NCI-H2171 (cell line): ENCODE measurements around the gene SOCS3.
"Not testable (repeated sequence)": the region's sequence is repeated elsewhere in the genome, so short reads cannot be mapped to it uniquely, and the experiment has no call there.

Experiments used
- DNase-seq: peaks from one replicate; lab custom pipeline; 2025; lab: John Stamatoyannopoulos, UW

The SOCS3 gene

DNA sequence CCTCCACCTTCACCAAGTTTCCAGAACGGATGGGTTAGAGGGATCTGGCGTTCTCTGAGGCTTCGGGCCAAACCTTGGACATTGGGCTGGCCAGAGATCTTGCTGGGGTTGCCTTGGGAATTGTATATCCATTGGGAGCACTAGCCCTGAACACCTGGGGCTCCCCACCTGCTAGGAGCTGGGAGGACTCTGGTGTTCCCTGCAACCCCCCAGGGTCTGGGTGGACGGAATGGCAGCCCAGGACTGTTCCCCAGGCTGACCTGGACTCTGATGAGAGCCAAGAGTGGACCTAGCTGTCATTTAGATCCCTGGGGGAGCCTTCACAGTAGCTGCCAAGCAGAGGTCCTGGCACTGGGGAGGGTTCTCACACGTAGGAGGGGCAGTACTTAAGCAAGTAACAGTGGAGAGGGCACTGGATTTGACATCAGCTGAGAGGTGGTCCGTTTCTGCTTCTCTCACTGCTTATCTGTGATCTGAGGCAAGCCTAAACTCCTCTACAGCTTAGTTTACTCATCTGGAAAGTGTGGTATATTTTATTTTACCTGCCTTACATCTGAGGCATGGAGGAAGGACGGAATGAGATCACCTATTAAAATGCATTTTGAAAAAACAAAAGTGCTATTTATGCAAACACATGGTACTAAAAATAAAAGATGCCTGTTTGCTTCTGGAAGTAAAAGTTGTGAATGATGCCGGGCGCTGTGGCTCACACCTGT is 11.7 kb downstream of the SOCS3 start:
- no peak for DNase-seq

DNA sequence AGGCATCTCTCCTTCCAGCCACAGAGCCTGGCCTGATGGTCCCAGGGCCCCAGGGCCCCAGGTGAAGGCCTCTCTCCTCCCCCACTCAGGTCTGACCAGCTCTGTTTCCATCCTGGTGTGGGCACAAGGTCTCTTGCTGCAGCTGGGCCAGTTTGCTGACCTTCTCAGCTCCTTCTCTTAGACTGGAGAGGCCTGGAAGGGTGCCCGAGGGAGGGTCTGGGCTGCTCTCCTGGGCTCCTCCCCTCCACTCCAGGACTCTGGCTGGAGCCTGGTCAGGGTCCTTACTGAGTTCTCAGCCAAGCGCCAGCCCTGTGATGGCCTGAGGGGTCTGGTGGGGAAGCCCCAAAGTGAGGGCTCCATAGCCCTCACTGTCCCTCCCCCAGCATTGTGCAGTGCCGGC is 12.4 kb downstream of the SOCS3 start:
- no peak for DNase-seq

DNA sequence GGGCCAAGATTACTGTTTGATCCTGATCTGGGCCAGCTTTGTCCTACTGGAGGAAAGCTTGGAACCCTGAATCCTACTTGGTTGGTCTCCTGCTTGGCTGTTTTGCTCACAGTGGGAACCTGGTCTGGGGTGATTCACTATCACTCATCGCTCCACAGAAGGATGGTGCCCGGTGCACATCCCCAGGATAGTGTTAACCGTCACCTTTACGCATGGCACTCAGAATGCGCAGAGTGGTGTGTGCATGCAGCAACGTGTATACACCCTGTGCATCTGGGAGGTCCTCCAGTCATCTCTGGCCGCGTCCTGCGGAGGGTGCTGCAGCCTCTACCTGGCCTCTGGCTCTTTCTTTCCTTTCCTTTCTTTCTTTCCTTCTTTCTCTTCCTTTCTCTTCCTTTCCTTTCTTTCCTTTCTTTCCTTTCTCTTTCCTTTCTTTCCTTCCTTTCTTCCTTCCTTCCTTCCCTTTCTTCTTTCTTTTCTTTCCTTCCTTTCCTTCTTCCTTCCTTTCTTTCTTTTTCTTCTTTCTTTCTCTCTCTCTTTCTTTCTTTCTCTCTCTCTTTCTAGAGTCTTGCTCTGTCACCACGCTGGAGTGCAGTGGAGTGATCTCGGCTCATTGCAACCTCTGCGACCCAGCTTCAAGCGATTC is 13.1 kb downstream of the SOCS3 start:
- DNase-seq, result no peak

DNA sequence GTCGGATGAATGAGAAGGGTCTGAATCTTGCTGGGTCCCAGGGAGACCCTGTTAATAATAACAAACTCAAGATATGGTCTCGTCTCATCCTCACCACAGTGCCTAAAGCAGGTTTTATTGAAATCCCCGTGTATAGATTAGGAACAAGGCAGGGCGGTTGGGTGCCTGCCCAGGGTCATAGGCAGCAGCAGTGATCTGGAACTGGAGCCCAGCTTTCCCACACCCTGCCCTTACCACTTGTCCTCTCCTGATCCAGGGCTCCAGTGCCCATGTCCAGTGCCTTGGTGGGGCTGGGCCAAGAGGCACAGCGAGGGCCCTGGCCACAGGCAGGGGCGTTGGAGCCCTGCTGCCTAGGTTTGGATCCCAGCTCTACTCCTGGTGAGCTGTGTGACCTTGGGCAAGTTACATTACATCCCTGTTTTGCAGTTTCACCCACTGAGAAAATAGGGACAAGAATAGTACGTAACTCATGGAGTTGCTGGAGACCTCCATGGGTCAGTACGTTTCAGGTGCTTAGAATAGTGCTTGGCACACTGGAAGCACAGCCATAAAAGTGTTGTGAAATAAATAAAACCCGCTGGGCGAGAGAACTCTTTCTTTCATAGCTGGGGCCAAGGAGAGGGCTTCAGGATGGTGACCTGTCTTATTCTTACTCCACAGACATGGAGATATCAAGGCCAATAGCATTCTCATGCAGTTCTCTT is 13.9 kb downstream of the SOCS3 start:
- DNase-seq, result no peak

DNA sequence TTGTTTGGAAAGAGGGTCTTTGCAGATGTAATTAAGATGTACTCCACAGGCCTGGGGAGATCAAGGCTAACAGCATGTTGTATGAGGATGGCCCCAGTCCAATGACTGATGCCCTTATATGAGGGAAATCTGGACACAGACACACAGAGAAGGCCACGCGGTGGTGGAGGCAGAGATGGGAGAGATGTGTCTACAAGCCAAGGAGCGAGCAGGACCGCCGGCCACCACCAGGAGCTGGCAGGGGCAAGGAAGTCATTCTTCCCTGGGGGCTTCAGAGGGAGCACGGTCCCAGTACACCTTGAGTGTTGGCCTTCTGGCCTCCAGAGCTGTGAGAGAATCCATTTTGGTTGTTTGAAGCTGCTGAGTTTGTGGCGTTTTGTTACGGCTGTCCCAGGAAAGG is 14.7 kb downstream of the SOCS3 start:
- no peak for DNase-seq

DNA sequence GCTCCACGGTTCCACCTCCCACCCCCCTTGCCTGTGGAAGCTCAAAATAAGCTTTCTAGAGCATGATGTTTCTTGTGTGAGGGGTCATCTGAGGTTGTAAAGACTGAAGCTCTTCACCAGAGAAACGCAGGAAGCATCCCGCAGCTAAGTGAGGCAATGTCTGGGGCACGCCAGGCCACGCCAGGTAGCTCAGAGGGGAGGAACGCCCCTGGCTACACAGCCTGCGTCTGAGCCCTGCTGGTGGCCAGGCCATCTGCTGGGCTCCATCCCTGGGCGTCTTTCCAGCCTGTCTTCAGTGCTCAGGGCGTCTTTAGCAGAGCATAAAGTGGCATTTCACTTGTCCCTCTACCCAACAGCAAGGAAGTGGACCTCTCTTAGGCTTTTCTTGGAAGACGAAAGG is 15.2 kb downstream of the SOCS3 start:
- no peak for DNase-seq

DNA sequence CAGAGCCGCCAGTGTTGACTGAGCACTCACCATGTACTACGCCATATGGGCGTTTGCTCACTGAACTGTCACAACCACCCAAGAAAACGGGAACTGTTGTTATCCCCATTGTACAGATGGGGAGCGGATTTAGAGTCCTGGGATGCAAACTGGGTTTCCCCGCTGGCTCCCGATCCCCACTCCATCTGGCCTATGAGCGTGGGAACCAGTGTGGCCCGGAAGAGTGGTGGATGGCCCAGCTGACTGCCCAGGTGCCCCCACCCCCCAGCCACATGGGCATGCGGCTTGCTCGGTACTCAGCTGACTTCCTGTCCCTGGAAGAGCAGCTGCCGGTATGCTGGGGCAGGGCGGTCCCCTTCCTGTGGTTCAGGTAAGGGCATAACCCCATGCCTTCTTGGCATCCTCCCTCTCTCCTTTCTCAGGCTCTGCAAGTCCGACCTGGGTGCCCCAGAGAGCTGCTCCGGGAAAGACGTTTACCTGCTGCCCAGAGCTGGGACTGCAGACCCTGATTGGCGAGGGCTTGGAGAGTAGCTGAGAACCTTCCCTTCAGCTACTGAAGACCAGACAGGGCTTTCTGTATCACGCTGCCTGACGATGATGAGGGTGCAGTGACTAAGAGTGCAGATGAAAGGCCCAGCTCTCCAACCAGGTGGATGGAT is 16.2 kb downstream of the SOCS3 start:
- no peak for DNase-seq

DNA sequence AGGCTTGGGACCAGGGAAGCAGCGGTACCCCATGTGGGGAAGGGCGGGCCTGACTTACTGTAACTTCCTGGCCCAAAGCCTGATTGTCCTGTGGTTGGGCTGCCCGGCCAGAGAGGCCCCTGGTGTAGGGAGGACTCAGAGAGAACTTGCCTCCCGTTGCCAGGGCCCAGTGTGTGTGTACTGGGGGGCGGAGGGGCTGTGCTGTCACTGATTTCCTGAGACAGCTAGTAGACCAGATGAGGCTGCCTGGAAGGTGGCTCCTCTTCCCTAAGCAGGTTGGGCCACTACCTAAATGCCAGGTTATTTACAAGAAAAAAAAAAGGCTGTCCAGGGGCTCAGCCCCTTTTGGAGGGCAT is 16.7 kb downstream of the SOCS3 start:
- DNase-seq, result no peak

DNA sequence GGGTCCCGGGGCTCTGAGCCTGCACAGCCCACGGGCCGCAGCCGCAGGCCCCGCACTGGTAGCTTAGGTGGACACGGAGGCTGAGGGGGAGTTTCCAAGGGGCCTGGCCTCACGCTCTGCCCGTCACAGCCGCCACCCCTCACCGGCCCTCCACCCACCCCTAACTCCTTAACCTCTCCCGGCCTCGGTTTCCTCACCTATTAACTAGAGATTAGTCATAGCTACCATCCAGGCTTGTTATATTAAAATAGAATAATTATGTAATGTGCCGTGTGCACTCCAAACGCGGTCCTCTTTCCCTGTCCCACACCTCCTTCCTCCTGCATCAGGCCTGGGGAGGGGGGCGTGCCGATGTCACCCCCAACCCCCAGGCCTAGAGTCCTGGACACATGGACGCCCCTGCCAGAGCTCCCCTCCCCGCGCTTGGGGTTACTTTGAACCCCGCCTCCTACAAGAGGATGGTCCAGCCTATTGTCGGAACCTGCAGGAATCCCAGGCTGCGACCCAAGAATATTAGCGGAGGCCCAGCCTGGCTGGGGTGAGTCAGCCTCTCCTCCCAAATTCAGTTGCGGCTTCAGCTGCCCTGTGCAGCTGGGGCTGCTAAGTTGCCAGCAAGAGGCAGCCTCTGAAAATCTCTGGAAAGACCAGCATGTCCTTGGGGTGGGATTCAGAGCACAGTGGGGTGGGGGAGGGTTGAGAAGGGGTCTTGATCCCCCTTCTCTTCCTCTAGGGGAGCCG is 17.3 kb downstream of the SOCS3 start:
- no peak for DNase-seq

DNA sequence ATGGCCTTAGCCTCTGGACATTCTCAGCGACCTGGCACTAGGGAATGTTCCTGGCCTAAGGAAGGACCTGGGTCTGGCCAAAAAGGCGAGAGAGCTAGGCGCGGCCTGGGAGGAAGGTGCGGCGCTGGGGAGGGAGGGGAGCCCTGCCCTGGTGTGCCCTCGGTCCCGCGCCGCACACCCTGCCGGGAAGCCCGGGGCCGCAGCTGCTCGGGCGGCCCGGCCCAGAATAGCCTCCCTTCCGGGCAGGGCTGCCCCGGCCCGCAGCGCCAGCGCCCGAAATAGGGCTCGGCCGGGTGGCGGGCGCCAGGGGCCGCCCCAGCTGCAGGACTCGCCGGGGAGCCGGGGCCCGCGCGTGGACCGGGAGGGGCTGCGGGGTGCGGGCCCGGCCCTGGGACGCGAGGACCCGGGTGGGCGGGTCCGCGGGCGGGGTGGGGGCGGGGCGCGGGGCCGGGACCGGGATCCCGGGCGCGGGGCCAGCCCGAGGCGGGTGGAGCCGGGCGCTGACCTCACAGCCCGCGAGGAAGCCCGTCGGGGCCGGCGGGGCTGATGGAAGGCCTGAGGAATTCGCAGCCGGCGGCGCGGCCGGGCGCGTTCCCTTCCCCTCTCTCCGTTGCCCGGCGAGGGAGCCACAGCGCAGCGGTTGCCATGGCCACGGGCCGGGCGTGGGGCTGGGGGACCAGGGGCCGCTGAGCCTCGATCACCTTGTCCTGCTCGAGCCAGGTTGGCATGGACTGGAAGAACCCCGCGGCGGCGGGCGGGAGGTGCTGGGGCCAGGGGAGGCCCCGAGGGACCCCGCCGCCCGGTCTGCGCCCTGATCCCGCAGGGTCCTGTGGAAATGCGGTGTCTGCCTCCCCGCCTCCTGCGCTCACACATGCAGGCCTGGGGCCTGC is 18.1 kb downstream of the SOCS3 start:
- DNase-seq, result no peak

DNA sequence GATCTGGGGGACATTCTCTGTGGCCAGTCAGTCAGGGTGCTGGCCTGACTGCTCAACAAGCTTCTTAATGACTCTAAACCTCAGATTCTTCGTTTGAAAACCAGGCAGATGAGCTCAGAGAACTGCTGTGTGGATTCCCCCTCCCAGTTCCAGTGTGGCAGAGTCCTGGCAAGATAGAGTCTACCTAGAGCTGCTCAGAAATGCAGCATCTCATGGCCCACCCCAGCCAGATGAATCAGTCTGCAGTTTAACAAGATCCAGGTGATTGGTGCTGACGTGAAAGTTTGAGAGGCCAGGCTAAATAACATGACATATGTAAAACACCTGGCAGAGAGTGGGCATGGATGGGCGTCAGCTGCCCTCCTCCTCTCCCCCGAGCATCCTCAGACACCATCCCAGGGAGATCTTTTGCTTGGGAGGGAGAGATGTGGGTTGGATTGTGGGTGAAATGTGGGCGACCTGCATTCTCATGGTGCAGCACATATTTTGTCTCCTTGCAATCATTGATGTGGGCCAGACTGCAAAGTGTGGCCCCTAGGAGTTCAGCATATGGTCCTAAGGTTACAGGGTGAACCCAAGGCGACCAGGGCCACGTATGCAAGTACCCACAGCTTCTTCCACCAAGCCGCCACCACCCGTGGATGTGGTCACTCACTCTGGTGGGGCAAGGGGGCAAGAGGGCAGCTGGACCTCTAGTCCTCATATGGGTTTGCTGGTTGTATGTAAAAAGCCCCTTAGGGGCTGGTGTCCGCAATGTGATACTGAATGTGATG is 19.5 kb downstream of the SOCS3 start:
- DNase-seq, result no peak

DNA sequence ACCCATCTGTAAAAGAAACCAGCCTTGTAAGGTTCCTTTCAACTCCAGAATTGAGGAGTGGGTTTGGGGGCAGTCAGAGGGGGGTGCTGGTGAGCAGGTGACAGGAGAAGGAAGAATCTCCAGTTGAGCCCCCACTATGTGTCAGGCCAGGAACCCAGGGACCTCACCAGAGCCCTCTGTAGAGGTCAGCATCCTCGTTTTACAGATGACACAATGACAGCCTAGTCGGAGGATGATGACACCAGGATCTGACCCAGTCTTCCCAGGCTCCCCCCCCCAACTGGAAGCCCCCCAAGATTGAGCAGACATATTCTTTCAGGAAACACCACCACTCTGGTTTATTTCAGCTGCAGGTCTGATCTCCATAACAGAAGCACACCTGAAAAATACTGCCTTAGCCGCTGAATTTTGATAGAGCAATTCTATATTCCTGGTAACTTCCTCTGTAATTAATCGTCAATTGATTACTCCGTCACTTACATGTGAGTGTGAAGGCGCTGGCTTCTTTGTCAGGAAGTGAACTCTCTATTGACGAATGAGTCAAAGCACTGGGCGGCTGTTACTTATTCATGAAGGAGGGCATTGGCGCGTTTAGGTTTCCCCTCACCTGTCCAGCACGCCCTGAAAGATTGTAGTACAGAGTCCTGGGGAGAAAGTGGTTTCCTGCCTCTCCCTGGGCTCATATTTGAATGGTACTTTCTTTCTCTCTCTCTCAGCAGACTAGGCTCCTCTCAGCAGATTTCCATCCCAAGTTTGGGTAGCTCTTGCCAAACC is 21.2 kb downstream of the SOCS3 start:
- no peak for DNase-seq

DNA sequence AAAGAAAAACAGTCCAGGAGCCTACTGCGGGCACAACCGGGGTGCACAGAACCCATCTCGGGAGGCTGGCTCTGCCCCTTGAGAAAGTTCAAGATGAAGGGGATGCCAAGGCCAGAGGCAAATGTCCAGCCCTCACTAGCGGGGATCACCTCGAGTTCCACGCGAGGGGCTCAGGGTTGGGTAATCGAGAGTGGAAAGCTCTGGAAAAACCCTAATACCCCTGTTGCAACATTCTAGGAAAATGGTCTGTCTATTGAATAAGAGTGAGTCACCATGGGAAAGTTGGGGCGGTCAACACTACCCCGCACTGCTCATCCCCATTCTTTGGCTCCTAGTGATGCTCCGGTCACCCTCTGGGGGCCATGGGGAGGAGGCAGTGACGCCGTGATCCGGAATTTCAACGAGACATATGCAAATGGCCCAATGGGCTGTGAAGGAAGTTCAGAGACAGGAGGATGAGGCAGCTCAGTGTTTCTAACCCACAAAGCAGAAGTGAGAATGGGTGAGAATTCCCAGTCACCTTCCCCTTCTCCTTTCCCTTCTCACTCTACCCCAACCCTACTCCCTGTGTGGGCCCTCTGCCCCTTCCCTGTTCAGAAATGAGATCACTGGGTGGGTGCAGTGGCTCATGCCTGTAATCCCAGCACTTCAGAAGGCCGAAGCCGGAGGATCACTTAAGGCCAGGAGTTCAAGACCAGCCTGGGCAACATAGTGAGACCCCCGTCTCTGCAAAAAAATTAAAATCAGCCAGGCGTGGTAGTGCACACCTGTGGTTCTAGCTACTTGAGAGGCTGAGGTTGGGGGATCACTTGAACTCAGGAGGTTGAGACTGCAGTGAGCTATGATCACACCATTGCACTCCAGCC is 22.4 kb downstream of the SOCS3 start:
- no peak for DNase-seq

DNA sequence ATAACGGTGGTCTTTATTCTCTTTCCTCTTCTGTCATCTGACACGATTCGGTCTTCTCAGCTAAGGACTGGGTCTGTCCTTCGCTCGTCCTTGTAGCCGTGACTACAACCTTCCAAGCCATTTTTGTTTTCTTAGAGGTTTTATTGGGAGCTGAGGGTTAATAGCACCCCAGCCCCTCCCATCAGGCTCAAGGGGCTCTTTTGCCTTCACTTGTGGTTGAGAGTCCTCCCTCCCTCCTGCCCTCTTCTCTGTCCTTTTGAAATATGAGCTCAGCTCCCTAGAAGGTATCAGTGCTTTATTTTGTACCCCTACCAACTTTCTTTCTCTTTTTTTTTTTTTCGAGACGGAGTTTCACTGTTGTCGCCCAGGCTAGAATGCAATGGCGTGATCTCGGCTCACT is 24.7 kb downstream of the SOCS3 start:
- DNase-seq, result no peak

DNA sequence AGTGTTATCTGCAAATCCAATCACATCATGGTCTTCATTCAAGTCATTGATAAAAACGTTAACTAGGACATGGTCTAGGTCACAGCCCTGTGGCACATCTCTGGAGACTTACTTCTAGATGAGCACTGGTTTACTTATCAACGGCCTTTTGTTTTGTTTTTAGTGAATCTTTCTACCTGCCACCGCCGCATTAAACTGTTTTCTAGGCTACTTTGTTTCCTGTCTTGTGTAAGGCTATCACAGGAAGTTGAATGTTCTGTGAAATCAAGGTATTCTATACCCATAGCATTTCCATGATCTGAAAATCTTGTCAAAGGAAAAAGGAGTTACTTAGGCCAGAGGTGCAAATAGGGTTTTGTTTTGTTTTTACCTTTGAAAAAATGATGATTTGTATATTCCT is 26.9 kb downstream of the SOCS3 start:
- no peak for DNase-seq

DNA sequence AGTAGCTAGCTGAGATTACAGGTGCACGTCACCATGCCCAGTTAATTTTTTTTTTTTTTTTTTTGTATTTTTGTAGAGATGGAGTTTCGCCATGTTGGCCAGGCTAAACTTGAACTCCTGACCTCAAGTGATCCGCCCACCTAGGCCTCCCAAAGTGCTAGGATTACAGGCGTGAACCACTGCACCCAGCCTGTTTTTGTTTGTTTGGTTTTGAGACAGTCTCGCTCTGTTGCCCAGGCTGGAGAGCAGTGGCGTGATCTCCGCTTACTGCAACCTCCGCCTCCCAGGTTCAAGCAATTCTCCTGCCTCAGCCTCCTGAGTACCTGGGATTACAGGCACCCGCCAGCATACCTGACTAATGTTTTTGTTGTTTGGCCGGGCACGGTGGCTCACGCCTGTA is 28.5 kb downstream of the SOCS3 start:
- not testable (repeated sequence) for DNase-seq

DNA sequence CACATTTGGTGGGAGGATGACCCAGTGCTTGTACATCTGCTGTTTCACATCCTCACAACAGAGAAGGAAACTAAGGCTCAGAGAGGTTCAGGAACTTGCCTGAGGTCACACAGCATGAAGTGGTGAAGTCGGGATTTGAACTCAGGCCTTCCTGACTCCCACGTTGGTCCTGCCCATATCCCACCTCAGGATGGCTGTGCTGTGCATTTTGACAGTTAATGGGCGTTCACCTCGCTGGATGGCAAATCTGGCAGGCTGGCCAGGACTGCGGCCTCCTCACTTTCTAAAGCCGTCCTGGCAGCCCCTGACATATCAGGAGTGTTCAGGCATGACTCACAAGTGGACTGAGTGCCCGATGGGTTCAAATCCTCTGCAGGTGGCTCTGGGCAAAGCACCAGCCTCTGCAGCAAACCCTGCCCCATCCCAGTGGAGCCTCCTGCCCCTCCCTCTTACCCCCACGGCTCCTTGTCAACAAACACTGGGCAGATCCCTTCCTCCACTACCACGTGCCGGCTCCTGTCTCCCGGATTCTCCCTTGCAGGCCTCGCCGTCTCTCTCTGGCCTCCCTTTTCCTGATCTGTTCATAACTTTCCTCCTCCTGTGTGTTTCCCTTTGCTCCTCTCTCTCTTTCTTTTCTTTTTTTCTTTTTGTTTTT is 29.2 kb downstream of the SOCS3 start:
- no peak for DNase-seq
